Ishikawa (cell line): ENCODE data around the gene TMEM72.

ENCODE experiments used
- CEBPB ChIP-seq: IDR thresholded peaks from 2 replicates; pipeline ENCODE4 v1.6.1; 2012
- CREB1 ChIP-seq: IDR thresholded peaks from 2 replicates; pipeline ENCODE4 v1.6.1; 2012; ENCODE audit warnings: low read depth
- EGR1 ChIP-seq: IDR thresholded peaks from 2 replicates; pipeline ENCODE4 v1.6.1; 2012
- EP300 ChIP-seq: IDR thresholded peaks from 2 replicates; pipeline ENCODE4 v1.6.1; 2012; ENCODE audit warnings: borderline replicate concordance
- FOXM1 ChIP-seq: IDR thresholded peaks from 2 replicates; pipeline ENCODE4 v1.6.1; 2012; ENCODE audit warnings: low read depth, borderline replicate concordance
- MAX ChIP-seq: IDR thresholded peaks from 2 replicates; pipeline ENCODE4 v1.6.1; 2012
- NFIC ChIP-seq: IDR thresholded peaks from 2 replicates; pipeline ENCODE4 v1.6.1; 2012
- RAD21 ChIP-seq: IDR thresholded peaks from 2 replicates; pipeline ENCODE4 v1.6.1; 2012; ENCODE audit warnings: low read depth
- REST ChIP-seq: IDR thresholded peaks from 2 replicates; pipeline ENCODE4 v1.6.1; 2012; ENCODE audit warnings: low read depth, mild to moderate bottlenecking
- TAF1 ChIP-seq: IDR thresholded peaks from 2 replicates; pipeline ENCODE4 v1.6.1; 2012; ENCODE audit warnings: low read depth, mild to moderate bottlenecking
- TCF12 ChIP-seq: IDR thresholded peaks from 2 replicates; pipeline ENCODE4 v1.6.1; 2012; ENCODE audit warnings: low read depth
- TEAD4 ChIP-seq: IDR thresholded peaks from 2 replicates; pipeline ENCODE4 v1.6.1; 2012
- YY1 ChIP-seq: IDR thresholded peaks from 2 replicates; pipeline ENCODE4 v1.6.1; 2012; ENCODE audit warnings: low read depth
- ZBTB7A ChIP-seq: IDR thresholded peaks from 2 replicates; pipeline ENCODE4 v1.6.1; 2012; ENCODE audit warnings: low read depth
- TF ChIP-seq, protein P1 (sequence below): IDR thresholded peaks from 2 replicates; pipeline ENCODE4 v1.6.1; 2012

TMEM72 gene

DNA sequence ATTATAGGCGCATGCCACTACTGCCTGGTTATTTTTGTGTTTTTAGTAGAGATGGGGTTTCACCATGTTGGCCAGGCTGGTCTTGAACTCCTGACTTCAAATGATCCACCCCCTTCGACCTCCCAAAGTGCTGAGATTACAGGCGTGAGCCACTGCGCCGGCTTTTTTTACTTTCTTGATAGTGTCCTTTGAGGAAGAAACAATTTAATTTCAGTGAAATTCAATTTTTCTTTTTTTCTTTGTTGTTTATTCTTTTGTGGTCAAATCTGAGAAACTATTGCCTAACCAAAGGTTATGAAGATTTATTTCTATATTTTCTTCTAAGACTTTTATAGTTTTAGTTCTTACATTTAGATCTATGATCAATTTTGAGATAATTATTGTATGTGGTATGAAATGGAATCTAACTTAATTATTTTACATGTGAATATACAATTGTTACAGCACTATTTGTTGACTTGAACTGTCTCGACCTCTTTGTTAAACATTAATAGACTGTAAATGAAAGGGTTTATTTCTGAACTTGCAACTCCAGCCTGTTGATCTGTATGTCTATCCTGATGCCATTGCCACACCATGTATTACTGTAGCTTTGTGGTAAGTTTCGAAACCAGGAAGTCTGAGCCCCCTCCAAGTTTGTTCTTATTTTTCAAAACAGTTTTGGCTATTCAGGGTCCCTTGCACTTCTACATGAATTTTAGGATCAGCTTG lies 28.7 kb downstream of the TMEM72 start:
- no peak for TF ChIP-seq MAX
- TF ChIP-seq RAD21, result no peak
- TF ChIP-seq CEBPB, result no peak
- TF ChIP-seq FOXM1, result no peak
- TF ChIP-seq ZBTB7A, result no peak
- no peak for TF ChIP-seq CREB1
- TF ChIP-seq EGR1, result no peak
- no peak for TF ChIP-seq EP300
- no peak for TF ChIP-seq TAF1
- no peak for TF ChIP-seq TCF12
- TF ChIP-seq REST, result no peak

DNA sequence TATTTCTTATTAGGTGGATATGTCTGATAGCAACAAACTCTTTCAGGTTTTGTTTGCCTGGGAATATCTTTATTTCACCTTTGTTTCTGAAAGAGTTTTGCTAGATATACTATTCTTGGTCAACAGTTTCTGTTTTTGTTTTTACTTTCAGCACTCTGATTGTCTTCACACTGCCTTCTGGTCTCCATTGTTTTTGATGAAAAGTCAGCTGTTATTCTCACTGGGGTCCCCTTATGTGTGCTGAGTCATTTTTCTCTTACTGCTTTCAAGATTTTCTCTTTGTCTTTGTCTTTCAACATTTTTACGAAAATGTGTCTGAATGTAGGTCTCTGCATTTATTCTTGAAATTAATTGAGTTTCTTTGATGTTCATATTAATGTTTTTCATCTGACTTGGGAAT lies 33.2 kb downstream of the TMEM72 start:
- TF ChIP-seq TEAD4 (no peak), EGR1 (no peak), REST (no peak), RAD21 (no peak), CEBPB (no peak), EP300 (no peak), MAX (no peak), NFIC (no peak), CREB1 (no peak)

GRCh38 chr10:44946205-44946604 lies 35.1 kb downstream of the TMEM72 start:
- TF ChIP-seq CEBPB (no peak), YY1 (no peak), MAX (no peak), EGR1 (no peak), TCF12 (no peak), ZBTB7A (no peak), NFIC (no peak), REST (no peak), FOXM1 (no peak), RAD21 (no peak)
- TF ChIP-seq, protein P1, sequence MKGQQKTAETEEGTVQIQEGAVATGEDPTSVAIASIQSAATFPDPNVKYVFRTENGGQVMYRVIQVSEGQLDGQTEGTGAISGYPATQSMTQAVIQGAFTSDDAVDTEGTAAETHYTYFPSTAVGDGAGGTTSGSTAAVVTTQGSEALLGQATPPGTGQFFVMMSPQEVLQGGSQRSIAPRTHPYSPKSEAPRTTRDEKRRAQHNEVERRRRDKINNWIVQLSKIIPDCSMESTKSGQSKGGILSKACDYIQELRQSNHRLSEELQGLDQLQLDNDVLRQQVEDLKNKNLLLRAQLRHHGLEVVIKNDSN, result no peak

DNA sequence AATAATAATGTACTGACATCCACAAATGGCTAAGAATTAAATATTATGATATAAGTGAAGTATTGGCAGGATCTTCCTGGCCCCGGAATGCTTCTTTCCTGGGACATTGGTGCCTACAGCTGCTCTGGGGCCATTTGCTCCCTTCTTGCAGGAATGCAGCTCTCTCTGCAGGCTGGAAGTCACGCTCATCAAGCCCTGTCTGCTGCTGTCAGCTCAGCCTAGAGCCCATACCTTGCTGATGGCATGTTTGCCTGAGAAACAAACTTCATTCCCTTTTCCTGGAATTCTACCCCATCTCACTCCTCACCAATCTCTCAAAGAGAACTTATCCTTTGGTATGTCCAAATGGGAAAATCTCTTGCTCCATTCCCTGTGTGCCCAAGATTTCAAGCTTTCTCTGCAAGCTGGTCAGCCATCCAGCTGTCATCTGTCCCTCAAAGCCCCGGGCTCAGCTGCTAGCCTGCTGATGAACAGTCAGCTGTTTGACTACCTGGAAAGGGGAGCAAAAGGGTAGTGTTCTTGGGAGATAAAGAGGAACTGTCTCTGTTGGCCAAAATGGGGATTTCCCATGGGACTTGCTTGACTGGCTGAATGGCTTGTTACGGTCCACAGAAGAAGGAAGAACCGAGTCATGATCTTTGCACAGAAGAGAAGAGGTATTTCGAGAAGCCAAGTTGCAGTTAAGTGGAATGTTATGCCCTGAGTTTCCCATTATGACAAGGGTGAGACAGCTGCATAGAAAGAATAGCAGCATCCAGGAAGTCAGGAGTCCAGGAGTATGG lies 36.4 kb downstream of the TMEM72 start:
- TF ChIP-seq TAF1 (no peak), TCF12 (no peak), CEBPB (no peak), FOXM1 (no peak), REST (no peak), ZBTB7A (no peak), CREB1 (no peak), NFIC (no peak), YY1 (no peak), RAD21 (no peak), EGR1 (no peak), TEAD4 (no peak), MAX (no peak), EP300 (no peak)
- TF ChIP-seq, protein P1, result no peak
